ENCODE measurements around the gene CRHR2. TPM values are rescaled to one million over a fixed set of nuclear protein-coding genes. Genes with fewer than 3 reads are reported as not detected.
A peak's percentile ranks its signal among the peaks of the same experiment; 100 is the strongest.

The CRHR2 gene
- total and polyA plus RNA-seq, 2 experiments from 2014 or later = 0.39 to 0.77 TPM

DNA sequence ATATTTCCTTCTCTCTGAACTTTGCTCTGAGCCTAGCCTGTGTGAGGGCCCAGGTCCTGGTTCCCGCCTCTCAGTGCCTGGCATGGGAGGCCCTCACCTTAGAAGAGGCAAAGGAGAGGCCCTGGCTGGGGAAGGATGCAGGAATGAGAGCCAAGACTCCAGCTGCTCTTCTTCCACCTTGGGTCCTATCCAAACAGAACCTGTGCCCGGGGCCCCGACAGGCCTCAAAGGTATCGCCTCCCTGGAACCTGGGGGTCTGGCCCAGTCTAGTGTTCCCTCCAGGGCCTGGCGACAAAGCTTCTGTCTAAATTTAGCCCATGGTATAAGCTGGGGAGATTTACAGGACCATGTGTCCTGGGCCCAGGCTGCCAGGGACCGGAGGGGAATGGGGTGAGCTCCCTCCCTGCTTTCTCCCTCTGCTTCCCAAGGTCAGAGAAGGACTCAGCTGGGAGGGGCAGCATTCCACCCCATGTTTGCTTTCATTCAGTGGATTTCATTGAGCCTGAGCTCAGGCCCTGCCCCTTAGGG, 12.0 kb upstream of the CRHR2 start:
- Histone ChIP-seq H3K36me3 (no peaks in the 10 kb centered on the region), H3K27me3 (no peaks in the 10 kb centered on the region), H3K4me3 (no peak overlapping the region), H3K9me3 (ENCODE audit: low read depth) (no peaks in the 10 kb centered on the region), H3K4me1 (ENCODE audit: low read depth) (peaks cover 6% of the 10 kb centered on the region), H3K27ac (peak overlapping the region; percentile 5)
- TF ChIP-seq, protein P1, sequence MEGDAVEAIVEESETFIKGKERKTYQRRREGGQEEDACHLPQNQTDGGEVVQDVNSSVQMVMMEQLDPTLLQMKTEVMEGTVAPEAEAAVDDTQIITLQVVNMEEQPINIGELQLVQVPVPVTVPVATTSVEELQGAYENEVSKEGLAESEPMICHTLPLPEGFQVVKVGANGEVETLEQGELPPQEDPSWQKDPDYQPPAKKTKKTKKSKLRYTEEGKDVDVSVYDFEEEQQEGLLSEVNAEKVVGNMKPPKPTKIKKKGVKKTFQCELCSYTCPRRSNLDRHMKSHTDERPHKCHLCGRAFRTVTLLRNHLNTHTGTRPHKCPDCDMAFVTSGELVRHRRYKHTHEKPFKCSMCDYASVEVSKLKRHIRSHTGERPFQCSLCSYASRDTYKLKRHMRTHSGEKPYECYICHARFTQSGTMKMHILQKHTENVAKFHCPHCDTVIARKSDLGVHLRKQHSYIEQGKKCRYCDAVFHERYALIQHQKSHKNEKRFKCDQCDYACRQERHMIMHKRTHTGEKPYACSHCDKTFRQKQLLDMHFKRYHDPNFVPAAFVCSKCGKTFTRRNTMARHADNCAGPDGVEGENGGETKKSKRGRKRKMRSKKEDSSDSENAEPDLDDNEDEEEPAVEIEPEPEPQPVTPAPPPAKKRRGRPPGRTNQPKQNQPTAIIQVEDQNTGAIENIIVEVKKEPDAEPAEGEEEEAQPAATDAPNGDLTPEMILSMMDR (IDR thresholded peaks at IDR 0.05; ENCODE audit: low read depth, low read length) = no peak
- peak in 1 of 2 donors; percentile 47 for DNase-seq (ENCODE audit: low read depth in 1 of 2, low spot score in 1 of 2)

- Histone ChIP-seq H3K9me3 (ENCODE audit: low read depth) (no peaks in the 10 kb centered on the region), H3K36me3 (no peaks in the 10 kb centered on the region), H3K4me3 (no peak overlapping the region), H3K4me1 (ENCODE audit: low read depth) (peaks cover 6% of the 10 kb centered on the region), H3K27ac (no peak overlapping the region), H3K27me3 (no peaks in the 10 kb centered on the region)
- DNase-seq (ENCODE audit: low read depth in 1 of 2, low spot score in 1 of 2) = no peak
- TF ChIP-seq, protein P1 (IDR thresholded peaks at IDR 0.05; ENCODE audit: low read depth, low read length) = no peak
These were observed 10.6 kb upstream of the CRHR2 start for GRCh38 chr7:30692882-30693281.

- Histone ChIP-seq H3K27me3 (no peaks in the 10 kb centered on the region), H3K27ac (no peak overlapping the region), H3K9me3 (ENCODE audit: low read depth) (no peaks in the 10 kb centered on the region), H3K36me3 (no peaks in the 10 kb centered on the region), H3K4me3 (no peak overlapping the region), H3K4me1 (ENCODE audit: low read depth) (peaks cover 6% of the 10 kb centered on the region)
- TF ChIP-seq, protein P1 (IDR thresholded peaks at IDR 0.05; ENCODE audit: low read depth, low read length) = no peak
- no peak for DNase-seq (ENCODE audit: low read depth in 1 of 2, low spot score in 1 of 2)
These were observed 10.2 kb upstream of the CRHR2 start for GRCh38 chr7:30692438-30692837.

DNA sequence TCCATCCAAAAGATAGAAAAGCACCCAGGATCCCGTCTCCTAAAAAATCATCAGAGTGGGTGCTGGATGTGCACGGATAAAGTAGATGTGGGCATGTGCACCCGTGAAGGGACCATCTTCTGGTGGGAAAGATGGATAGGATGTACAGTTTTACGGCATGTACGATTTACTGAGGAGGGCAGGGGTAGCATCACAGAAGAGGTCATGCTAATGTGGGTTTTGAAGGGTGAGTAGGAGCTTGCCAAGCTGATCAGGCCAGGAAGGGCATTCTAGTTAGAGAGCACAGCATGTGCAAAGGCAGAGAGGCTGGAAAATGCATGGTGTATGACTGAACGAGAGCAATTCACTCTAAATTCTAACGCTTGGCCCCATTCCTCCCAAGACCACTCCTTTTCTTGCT, 7.8 kb upstream of the CRHR2 start:
- no peak for DNase-seq (ENCODE audit: low read depth in 1 of 2, low spot score in 1 of 2)
- Histone ChIP-seq H3K4me1 (ENCODE audit: low read depth) (peaks cover 6% of the 10 kb centered on the region), H3K27me3 (no peaks in the 10 kb centered on the region), H3K4me3 (no peak overlapping the region), H3K36me3 (no peaks in the 10 kb centered on the region), H3K9me3 (ENCODE audit: low read depth) (no peaks in the 10 kb centered on the region), H3K27ac (no peak overlapping the region)
- TF ChIP-seq, protein P1 (IDR thresholded peaks at IDR 0.05; ENCODE audit: low read depth, low read length) = no peak

- DNase-seq (ENCODE audit: low read depth in 1 of 2, low spot score in 1 of 2) = peak in 1 of 2 donors; percentile 40
- no peaks in the 10 kb centered on the region for H3K4me1 ChIP-seq (ENCODE audit: low read depth)
- peaks cover 6% of the 10 kb centered on the region for H3K27me3 ChIP-seq
- H3K9me3 ChIP-seq (ENCODE audit: low read depth) = no peaks in the 10 kb centered on the region
- no peaks in the 10 kb centered on the region for H3K36me3 ChIP-seq
- H3K4me3 ChIP-seq = no peak overlapping the region
- no peak overlapping the region for H3K27ac ChIP-seq
- TF ChIP-seq, protein P1 (IDR thresholded peaks at IDR 0.05; ENCODE audit: low read depth, low read length) = no peak
These were observed 6.5 kb upstream of the CRHR2 start for GRCh38 chr7:30688718-30689221.
